Fibroblast of mammary gland (primary cell): Measurements from ENCODE around the gene TOM1L2.
A peak's percentile ranks its signal among the peaks of the same experiment; 100 is the strongest.

Source experiments
- DNase-seq: peaks from one replicate; pipeline ENCODE4 v3.0.0-alpha.2; 2010; ENCODE audit warnings: low read depth
- H3K4me3 ChIP-seq: 2 replicates; pipeline ENCODE4 v1.5.1; 2011; ENCODE audit warnings: low read depth, mild to moderate bottlenecking, low read length, moderate library complexity; ENCODE audit not compliant: control insufficient read depth
- TF ChIP-seq, protein P1 (sequence below): conservative IDR thresholded peaks from 2 replicates; pipeline ENCODE4 v1.5.1; 2011; ENCODE audit warnings: low read depth, low read length, inconsistent platforms; ENCODE audit not compliant: control insufficient read depth, insufficient read depth

Gene TOM1L2

DNA sequence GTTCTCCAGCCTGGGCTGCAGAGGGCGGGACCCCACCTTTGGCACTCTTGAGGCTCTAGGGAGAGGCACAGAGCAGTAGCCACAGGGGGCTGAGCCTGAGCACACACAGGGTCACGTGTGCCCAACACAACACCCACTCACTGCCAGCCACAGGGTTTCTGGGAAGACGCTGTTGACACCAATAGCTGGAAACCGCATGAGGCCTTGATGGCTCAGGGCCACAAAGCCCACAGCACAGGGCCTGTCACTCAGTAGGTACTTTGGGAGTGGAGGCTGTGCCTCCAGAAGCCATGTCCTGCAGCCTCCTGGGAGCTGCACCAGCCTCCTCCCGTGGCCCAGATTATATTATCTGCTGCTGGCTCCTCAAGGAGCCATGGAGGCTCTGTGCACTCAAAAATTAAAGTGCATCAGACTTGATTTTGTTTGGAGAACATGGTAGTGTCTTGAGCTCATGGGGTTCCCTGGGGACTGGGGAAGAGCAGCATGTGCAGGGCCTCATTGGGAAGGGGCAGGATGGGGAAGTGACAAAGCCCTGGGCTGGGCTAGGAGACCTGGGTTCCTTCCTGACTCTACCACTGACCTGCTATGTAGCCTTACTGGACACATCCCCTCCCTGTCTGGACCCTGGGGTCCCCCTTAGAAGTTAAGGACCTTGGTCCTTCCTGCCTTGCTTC is 122.9 kb downstream of the TOM1L2 start:
- DNase-seq, result peak; percentile 82
- TF ChIP-seq, protein P1, sequence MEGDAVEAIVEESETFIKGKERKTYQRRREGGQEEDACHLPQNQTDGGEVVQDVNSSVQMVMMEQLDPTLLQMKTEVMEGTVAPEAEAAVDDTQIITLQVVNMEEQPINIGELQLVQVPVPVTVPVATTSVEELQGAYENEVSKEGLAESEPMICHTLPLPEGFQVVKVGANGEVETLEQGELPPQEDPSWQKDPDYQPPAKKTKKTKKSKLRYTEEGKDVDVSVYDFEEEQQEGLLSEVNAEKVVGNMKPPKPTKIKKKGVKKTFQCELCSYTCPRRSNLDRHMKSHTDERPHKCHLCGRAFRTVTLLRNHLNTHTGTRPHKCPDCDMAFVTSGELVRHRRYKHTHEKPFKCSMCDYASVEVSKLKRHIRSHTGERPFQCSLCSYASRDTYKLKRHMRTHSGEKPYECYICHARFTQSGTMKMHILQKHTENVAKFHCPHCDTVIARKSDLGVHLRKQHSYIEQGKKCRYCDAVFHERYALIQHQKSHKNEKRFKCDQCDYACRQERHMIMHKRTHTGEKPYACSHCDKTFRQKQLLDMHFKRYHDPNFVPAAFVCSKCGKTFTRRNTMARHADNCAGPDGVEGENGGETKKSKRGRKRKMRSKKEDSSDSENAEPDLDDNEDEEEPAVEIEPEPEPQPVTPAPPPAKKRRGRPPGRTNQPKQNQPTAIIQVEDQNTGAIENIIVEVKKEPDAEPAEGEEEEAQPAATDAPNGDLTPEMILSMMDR, result no peak
- H3K4me3 ChIP-seq, result no peak overlapping the region

DNA sequence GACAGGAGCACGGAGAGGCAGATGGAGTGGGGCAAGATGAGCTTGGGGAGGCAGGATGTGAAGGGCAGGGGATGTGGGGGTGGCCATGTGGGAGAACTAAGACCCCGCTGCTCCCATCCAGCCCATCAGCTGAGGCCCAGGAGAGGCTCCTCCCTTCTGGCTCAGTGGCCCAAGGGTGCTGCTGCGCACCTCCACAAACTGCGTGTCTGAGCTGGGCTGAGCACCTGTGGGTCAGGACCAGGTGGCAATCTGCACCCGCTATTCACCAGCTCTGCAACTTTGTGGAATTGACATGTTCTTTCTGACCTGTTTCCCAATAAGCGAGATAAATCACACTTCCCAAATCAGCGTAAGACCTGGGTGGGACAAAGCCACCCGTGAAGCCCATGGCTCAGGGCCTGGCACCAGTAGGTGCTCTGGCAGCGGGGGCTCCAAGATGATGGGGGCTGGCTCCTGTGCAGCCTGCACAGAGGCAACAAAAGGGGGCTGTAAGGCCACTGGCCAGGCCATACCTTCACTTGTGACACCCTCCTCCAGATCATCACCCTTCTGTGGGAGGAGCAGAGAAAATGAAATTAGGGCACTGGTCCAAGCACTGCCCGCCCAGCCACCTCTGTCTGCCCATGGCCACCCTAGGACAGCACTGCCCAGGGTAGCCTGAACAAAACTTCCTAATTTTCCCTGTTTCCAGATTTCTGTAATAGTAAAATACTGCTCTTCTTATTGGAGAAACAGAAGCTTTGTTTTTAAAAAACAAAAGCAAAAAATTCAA is 123.7 kb downstream of the TOM1L2 start:
- H3K4me3 ChIP-seq, result no peak overlapping the region
- TF ChIP-seq, protein P1, result no peak
- DNase-seq, result no peak

DNA sequence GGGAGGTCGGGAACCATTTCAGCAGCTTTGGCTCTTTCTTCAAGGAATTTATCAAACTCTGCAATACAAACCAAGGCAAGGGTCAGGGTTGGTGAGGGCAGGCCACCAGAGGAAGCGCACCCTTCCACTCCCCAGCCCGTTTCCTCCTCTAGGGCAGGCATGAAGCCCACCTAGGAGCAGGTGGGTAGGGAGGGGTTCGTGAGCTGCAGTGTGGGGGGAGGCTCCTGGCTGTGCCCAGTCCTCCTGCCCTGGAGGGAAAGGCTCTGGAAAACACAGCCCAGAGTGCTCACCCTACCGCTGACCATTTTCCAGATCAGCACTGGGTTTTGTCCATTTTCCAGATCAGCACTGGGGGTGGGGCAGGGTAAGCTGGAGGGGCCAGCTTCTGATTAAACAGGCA is 124.5 kb downstream of the TOM1L2 start:
- TF ChIP-seq, protein P1, result no peak
- DNase-seq, result no peak
- no peak overlapping the region for H3K4me3 ChIP-seq

DNA sequence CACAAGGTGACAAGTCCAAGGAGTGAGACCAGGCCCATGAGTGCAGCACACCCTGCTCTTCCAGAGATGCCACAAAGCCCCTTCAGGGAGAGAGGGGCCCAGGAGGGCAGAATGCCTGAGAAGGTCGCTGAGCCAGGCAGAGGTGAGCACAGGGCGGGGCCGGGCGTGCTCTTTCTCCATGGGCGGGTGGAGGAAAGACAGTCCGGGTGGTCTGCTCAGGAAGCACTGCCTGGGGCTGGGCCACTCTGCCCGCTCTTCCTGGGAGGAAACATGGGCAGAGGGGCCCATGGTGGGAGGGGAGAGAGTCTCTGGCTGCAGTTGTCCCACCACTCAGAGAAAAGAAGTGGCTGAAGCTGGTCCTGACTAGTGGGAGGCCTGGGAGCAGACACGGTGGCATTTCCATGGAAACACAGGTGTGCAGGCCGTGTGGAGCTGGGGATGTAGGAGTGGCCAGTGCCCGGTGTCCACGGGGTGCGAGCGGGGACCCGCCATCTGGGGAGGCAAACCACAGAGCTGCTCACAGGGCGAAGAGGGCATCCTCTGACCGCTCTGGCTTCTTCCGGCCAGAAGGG is 125.0 kb downstream of the TOM1L2 start:
- TF ChIP-seq, protein P1, result no peak
- no peak for DNase-seq

DNA sequence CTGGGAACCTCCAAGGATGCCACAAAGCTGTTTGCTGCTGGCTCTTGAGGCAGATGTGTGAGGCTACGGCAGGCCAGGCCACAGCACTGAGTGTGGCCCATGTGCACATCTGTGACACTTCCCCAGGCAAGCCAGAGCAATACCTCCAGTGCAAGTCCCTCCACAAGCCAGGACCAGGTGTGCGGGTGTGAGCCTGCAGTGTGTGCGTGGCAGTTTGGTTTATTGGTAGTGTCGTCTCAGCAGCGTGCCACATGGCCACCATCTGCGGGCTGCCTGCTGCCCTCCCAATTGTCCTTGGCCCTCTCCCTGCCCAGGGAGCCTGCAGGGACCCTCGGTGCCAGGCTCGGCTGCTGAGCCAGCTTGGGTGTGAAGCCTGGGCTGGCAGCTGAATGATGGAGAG is 125.6 kb downstream of the TOM1L2 start:
- TF ChIP-seq, protein P1, result no peak
- no peak overlapping the region for H3K4me3 ChIP-seq
- no peak for DNase-seq

More for the DNA sequence above, 125.0 kb downstream of the TOM1L2 start:
- no peak overlapping the region for H3K4me3 ChIP-seq

DNA sequence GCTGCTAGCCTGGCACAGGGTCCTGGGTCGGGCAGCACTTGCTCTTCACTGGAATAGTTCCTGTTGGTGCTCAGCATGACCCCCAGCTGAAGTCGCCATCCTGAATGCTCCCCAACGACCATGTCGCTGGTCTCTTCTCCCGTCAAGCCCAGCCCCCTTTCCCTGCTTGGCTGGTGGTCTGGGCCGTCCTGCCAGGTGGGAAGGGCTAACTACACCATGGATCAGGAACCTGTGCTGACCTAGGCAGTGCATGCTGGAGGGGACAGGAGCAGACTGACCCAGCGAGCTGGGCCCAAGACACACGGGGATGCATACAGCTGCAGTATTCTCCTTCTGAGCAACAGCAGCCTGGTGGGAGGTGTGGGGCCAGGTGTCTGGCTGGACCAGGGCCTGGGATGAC is 126.2 kb downstream of the TOM1L2 start:
- H3K4me3 ChIP-seq, result no peak overlapping the region
- TF ChIP-seq, protein P1, result no peak
- no peak for DNase-seq
